ENCODE results near the gene TBXAS1. TPM values are rescaled to one million over a fixed set of nuclear protein-coding genes. Genes with fewer than 3 reads are reported as not detected.

The TBXAS1 gene
- total RNA-seq, 1 experiment from 2014 or later = 2.3 TPM

DNA sequence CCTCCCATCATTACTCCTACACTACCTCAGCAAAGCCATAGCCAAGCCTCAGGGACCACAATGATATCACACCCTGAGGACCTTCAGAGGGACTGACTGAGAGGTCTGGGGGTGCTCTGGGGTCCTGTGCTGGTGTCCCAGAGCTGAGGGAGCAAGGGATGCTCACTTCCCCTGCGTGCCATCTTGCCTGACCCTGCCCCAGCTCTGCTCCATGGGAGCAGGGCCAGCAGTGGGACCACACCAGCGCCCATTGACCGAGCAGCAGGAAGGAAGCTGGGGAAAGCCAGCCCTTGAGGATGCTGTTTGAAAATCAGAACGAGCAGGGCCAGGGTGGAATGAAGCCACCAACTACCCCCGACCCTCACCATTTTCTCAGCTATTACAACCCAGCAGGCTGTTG lies 130.7 kb downstream of the TBXAS1 start (continued):
- TF ChIP-seq, protein P1, sequence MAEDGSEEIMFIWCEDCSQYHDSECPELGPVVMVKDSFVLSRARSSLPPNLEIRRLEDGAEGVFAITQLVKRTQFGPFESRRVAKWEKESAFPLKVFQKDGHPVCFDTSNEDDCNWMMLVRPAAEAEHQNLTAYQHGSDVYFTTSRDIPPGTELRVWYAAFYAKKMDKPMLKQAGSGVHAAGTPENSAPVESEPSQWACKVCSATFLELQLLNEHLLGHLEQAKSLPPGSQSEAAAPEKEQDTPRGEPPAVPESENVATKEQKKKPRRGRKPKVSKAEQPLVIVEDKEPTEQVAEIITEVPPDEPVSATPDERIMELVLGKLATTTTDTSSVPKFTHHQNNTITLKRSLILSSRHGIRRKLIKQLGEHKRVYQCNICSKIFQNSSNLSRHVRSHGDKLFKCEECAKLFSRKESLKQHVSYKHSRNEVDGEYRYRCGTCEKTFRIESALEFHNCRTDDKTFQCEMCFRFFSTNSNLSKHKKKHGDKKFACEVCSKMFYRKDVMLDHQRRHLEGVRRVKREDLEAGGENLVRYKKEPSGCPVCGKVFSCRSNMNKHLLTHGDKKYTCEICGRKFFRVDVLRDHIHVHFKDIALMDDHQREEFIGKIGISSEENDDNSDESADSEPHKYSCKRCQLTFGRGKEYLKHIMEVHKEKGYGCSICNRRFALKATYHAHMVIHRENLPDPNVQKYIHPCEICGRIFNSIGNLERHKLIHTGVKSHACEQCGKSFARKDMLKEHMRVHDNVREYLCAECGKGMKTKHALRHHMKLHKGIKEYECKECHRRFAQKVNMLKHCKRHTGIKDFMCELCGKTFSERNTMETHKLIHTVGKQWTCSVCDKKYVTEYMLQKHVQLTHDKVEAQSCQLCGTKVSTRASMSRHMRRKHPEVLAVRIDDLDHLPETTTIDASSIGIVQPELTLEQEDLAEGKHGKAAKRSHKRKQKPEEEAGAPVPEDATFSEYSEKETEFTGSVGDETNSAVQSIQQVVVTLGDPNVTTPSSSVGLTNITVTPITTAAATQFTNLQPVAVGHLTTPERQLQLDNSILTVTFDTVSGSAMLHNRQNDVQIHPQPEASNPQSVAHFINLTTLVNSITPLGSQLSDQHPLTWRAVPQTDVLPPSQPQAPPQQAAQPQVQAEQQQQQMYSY (CRISPR knock-in tag; IDR thresholded peaks at IDR 0.05) = no peak
- no peak for TF ChIP-seq SMAD3 (CRISPR knock-in tag; IDR thresholded peaks at IDR 0.05; ENCODE audit: borderline replicate concordance)
- no peak for TF ChIP-seq SP1 (CRISPR knock-in tag; conservative IDR thresholded peaks at IDR 0.05)
- TF ChIP-seq, protein P2, sequence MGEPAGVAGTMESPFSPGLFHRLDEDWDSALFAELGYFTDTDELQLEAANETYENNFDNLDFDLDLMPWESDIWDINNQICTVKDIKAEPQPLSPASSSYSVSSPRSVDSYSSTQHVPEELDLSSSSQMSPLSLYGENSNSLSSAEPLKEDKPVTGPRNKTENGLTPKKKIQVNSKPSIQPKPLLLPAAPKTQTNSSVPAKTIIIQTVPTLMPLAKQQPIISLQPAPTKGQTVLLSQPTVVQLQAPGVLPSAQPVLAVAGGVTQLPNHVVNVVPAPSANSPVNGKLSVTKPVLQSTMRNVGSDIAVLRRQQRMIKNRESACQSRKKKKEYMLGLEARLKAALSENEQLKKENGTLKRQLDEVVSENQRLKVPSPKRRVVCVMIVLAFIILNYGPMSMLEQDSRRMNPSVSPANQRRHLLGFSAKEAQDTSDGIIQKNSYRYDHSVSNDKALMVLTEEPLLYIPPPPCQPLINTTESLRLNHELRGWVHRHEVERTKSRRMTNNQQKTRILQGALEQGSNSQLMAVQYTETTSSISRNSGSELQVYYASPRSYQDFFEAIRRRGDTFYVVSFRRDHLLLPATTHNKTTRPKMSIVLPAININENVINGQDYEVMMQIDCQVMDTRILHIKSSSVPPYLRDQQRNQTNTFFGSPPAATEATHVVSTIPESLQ (CRISPR knock-in tag; IDR thresholded peaks at IDR 0.05) = no peak
- TF ChIP-seq KAT7 (CRISPR knock-in tag; IDR thresholded peaks at IDR 0.05; ENCODE audit: borderline replicate concordance) = no peak

DNA sequence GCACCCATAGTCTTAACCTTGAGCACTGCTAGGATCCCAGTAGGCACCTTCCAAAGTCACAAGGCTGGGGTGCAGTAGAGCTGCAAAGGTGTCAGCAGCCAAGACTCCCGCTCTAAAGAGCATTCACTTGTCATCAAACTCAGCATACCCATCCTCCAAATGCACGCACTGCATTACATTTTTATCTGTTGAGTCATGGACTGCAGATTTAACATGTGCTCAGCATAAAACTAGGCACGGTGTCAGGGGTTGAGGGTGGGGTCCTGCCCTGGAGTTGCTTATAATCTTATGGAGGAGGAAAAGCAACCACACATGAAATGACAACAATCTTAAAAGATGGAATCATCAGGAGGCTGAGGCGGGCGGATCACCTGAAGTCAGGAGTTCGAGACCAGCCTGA lies 131.1 kb downstream of the TBXAS1 start:
- ChIA-PET CTCF (no interaction called here), POLR2A (no interaction called here)
- H3K27me3 Mint-ChIP-seq (ENCODE audit: low read depth) = no peaks in the 10 kb centered on the region
- TF ChIP-seq, protein P3, sequence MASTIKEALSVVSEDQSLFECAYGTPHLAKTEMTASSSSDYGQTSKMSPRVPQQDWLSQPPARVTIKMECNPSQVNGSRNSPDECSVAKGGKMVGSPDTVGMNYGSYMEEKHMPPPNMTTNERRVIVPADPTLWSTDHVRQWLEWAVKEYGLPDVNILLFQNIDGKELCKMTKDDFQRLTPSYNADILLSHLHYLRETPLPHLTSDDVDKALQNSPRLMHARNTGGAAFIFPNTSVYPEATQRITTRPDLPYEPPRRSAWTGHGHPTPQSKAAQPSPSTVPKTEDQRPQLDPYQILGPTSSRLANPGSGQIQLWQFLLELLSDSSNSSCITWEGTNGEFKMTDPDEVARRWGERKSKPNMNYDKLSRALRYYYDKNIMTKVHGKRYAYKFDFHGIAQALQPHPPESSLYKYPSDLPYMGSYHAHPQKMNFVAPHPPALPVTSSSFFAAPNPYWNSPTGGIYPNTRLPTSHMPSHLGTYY (CRISPR knock-in tag; IDR thresholded peaks at IDR 0.05) = no peak
- TF ChIP-seq JUN (CRISPR knock-in tag; IDR thresholded peaks at IDR 0.05) (no peak), HMGA2 (CRISPR knock-in tag; IDR thresholded peaks at IDR 0.05) (no peak), FOXP1 (CRISPR knock-in tag; IDR thresholded peaks at IDR 0.05; ENCODE audit: borderline replicate concordance) (no peak), NR3C1 (CRISPR knock-in tag; conservative IDR thresholded peaks at IDR 0.05; ENCODE audit: low read depth) (no peak)
- TF ChIP-seq, protein P4, sequence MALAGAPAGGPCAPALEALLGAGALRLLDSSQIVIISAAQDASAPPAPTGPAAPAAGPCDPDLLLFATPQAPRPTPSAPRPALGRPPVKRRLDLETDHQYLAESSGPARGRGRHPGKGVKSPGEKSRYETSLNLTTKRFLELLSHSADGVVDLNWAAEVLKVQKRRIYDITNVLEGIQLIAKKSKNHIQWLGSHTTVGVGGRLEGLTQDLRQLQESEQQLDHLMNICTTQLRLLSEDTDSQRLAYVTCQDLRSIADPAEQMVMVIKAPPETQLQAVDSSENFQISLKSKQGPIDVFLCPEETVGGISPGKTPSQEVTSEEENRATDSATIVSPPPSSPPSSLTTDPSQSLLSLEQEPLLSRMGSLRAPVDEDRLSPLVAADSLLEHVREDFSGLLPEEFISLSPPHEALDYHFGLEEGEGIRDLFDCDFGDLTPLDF (CRISPR knock-in tag; IDR thresholded peaks at IDR 0.05) = no peak
- TF ChIP-seq, protein P5, sequence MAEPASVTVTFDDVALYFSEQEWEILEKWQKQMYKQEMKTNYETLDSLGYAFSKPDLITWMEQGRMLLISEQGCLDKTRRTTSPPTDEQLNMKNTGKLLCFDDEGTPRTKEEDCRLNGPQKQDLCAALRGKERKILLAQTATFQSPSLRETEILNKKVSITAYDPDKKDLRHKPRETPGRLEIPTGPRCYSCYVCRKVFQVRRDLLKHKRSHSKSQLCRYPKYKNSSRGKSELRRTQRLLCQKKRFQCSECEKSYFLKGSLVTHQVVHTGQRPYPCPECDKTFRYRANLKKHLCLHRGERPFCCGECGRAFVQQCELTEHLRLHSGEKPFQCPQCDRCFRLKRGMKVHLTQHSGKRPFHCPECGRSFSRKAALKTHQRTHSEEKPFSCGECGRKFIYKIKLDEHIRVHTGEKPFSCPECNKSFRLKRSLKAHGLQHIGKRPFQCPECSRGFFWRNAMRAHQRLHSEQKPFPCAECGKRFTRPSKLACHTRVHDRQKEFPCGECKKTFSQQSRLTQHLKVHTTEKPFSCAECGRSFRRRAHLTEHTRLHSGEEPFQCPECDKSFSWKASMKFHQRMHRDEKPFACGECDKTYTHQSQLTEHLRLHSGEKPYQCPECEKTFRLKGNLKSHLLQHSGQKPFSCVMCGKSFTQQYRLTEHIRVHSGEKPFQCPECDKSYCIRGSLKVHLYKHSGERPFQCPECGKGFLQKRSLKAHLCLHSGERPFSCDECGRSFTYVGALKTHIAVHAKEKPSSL (CRISPR knock-in tag; conservative IDR thresholded peaks at IDR 0.05) = no peak
- TF ChIP-seq, protein P6, sequence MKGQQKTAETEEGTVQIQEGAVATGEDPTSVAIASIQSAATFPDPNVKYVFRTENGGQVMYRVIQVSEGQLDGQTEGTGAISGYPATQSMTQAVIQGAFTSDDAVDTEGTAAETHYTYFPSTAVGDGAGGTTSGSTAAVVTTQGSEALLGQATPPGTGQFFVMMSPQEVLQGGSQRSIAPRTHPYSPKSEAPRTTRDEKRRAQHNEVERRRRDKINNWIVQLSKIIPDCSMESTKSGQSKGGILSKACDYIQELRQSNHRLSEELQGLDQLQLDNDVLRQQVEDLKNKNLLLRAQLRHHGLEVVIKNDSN (CRISPR knock-in tag; IDR thresholded peaks at IDR 0.05) = no peak
- TF ChIP-seq, protein P7, sequence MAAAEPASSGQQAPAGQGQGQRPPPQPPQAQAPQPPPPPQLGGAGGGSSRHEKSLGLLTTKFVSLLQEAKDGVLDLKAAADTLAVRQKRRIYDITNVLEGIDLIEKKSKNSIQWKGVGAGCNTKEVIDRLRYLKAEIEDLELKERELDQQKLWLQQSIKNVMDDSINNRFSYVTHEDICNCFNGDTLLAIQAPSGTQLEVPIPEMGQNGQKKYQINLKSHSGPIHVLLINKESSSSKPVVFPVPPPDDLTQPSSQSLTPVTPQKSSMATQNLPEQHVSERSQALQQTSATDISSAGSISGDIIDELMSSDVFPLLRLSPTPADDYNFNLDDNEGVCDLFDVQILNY (CRISPR knock-in tag; IDR thresholded peaks at IDR 0.05) = no peak
- TF ChIP-seq, protein P8, sequence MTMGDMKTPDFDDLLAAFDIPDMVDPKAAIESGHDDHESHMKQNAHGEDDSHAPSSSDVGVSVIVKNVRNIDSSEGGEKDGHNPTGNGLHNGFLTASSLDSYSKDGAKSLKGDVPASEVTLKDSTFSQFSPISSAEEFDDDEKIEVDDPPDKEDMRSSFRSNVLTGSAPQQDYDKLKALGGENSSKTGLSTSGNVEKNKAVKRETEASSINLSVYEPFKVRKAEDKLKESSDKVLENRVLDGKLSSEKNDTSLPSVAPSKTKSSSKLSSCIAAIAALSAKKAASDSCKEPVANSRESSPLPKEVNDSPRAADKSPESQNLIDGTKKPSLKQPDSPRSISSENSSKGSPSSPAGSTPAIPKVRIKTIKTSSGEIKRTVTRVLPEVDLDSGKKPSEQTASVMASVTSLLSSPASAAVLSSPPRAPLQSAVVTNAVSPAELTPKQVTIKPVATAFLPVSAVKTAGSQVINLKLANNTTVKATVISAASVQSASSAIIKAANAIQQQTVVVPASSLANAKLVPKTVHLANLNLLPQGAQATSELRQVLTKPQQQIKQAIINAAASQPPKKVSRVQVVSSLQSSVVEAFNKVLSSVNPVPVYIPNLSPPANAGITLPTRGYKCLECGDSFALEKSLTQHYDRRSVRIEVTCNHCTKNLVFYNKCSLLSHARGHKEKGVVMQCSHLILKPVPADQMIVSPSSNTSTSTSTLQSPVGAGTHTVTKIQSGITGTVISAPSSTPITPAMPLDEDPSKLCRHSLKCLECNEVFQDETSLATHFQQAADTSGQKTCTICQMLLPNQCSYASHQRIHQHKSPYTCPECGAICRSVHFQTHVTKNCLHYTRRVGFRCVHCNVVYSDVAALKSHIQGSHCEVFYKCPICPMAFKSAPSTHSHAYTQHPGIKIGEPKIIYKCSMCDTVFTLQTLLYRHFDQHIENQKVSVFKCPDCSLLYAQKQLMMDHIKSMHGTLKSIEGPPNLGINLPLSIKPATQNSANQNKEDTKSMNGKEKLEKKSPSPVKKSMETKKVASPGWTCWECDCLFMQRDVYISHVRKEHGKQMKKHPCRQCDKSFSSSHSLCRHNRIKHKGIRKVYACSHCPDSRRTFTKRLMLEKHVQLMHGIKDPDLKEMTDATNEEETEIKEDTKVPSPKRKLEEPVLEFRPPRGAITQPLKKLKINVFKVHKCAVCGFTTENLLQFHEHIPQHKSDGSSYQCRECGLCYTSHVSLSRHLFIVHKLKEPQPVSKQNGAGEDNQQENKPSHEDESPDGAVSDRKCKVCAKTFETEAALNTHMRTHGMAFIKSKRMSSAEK (CRISPR knock-in tag; IDR thresholded peaks at IDR 0.05; ENCODE audit: borderline replicate concordance) = no peak
- ATAC-seq = no peak
- no peak overlapping the region for H3K4me3 Mint-ChIP-seq
- no peak for DNase-seq (ENCODE audit: low spot score)
- no peaks in the 10 kb centered on the region for H3K9me3 Mint-ChIP-seq
- no peaks in the 10 kb centered on the region for H3K36me3 Mint-ChIP-seq
- no peak overlapping the region for H3K27ac Mint-ChIP-seq
- peaks cover 41% of the 10 kb centered on the region for H3K4me1 Mint-ChIP-seq

Measured in WTC11 (cell line).